T-helper 1 cell treated with Interleukin-12 subunit alpha and Interleukin-12 subunit beta and Interleukin-4 antibody, amounts not matched to agents 30 μg/mL and 1 μg/mL, for 36 hours (primary cell): ENCODE measurements around the gene CASZ1.

Source experiments
- H3K27ac Mint-ChIP-seq: one replicate; pipeline ENCODE4 v1.8.0; 2021; ENCODE audit warnings: mild to moderate bottlenecking, mixed read lengths
- H3K27me3 Mint-ChIP-seq: one replicate; pipeline ENCODE4 v1.8.0; 2021; ENCODE audit warnings: low read depth, mixed read lengths
- H3K36me3 Mint-ChIP-seq: one replicate; pipeline ENCODE4 v1.8.0; 2021; ENCODE audit warnings: low read depth, mixed read lengths
- H3K4me1 Mint-ChIP-seq: one replicate; pipeline ENCODE4 v1.8.0; 2021; ENCODE audit warnings: low read depth, mixed read lengths
- H3K4me3 Mint-ChIP-seq: one replicate; pipeline ENCODE4 v1.8.0; 2021; ENCODE audit warnings: mild to moderate bottlenecking, moderate library complexity, mixed read lengths
- H3K9me3 Mint-ChIP-seq: one replicate; pipeline ENCODE4 v1.8.0; 2021; ENCODE audit warnings: mixed read lengths

CASZ1 gene

GRCh38 chr1:10639775-10640578 lies 156.5 kb downstream of the CASZ1 start:
- no peaks in the 10 kb centered on the region for H3K9me3 Mint-ChIP-seq
- H3K27me3 Mint-ChIP-seq = peaks cover 9% of the 10 kb centered on the region
- no peaks in the 10 kb centered on the region for H3K4me1 Mint-ChIP-seq
- no peak overlapping the region for H3K27ac Mint-ChIP-seq
- no peak overlapping the region for H3K4me3 Mint-ChIP-seq
- H3K36me3 Mint-ChIP-seq = no peaks in the 10 kb centered on the region

- no peaks in the 10 kb centered on the region for H3K9me3 Mint-ChIP-seq
- no peak overlapping the region for H3K27ac Mint-ChIP-seq
- H3K27me3 Mint-ChIP-seq = peaks cover 9% of the 10 kb centered on the region
- no peaks in the 10 kb centered on the region for H3K4me1 Mint-ChIP-seq
- no peaks in the 10 kb centered on the region for H3K36me3 Mint-ChIP-seq
- no peak overlapping the region for H3K4me3 Mint-ChIP-seq
These were observed 157.3 kb downstream of the CASZ1 start for GRCh38 chr1:10639011-10639774.

- no peaks in the 10 kb centered on the region for H3K9me3 Mint-ChIP-seq
- no peaks in the 10 kb centered on the region for H3K36me3 Mint-ChIP-seq
- peaks cover 9% of the 10 kb centered on the region for H3K27me3 Mint-ChIP-seq
- H3K4me3 Mint-ChIP-seq = no peak overlapping the region
- H3K4me1 Mint-ChIP-seq = no peaks in the 10 kb centered on the region
- H3K27ac Mint-ChIP-seq = no peak overlapping the region
These were observed 157.9 kb downstream of the CASZ1 start for GRCh38 chr1:10638559-10639005.

- Mint-ChIP-seq H3K9me3 (no peaks in the 10 kb centered on the region), H3K4me3 (no peak overlapping the region), H3K36me3 (no peaks in the 10 kb centered on the region), H3K27ac (no peak overlapping the region), H3K27me3 (peaks cover 9% of the 10 kb centered on the region), H3K4me1 (no peaks in the 10 kb centered on the region)
These were observed 158.4 kb downstream of the CASZ1 start for GRCh38 chr1:10637834-10638558.

GRCh38 chr1:10637400-10637799 lies 159.0 kb downstream of the CASZ1 start:
- Mint-ChIP-seq H3K4me3 (no peak overlapping the region), H3K27ac (no peak overlapping the region), H3K27me3 (peaks cover 9% of the 10 kb centered on the region), H3K4me1 (no peaks in the 10 kb centered on the region), H3K36me3 (no peaks in the 10 kb centered on the region), H3K9me3 (no peaks in the 10 kb centered on the region)

- H3K4me3 Mint-ChIP-seq = no peak overlapping the region
- H3K36me3 Mint-ChIP-seq = no peaks in the 10 kb centered on the region
- H3K27ac Mint-ChIP-seq = no peak overlapping the region
- H3K27me3 Mint-ChIP-seq = peaks cover 9% of the 10 kb centered on the region
- H3K4me1 Mint-ChIP-seq = no peaks in the 10 kb centered on the region
- no peaks in the 10 kb centered on the region for H3K9me3 Mint-ChIP-seq
These were observed 160.5 kb downstream of the CASZ1 start for GRCh38 chr1:10635992-10636391.

- H3K4me3 Mint-ChIP-seq = no peak overlapping the region
- no peaks in the 10 kb centered on the region for H3K36me3 Mint-ChIP-seq
- H3K9me3 Mint-ChIP-seq = no peaks in the 10 kb centered on the region
- H3K27me3 Mint-ChIP-seq = peaks cover 9% of the 10 kb centered on the region
- no peaks in the 10 kb centered on the region for H3K4me1 Mint-ChIP-seq
- no peak overlapping the region for H3K27ac Mint-ChIP-seq
These were observed 161.2 kb downstream of the CASZ1 start for GRCh38 chr1:10635085-10635896.

GRCh38 chr1:10634428-10635084 lies 161.9 kb downstream of the CASZ1 start:
- Mint-ChIP-seq H3K9me3 (no peaks in the 10 kb centered on the region), H3K4me1 (no peaks in the 10 kb centered on the region), H3K27me3 (peaks cover 9% of the 10 kb centered on the region), H3K4me3 (no peak overlapping the region), H3K27ac (no peak overlapping the region), H3K36me3 (no peaks in the 10 kb centered on the region)

GRCh38 chr1:10634075-10634427 lies 162.4 kb downstream of the CASZ1 start:
- H3K9me3 Mint-ChIP-seq = no peaks in the 10 kb centered on the region
- H3K4me3 Mint-ChIP-seq = no peak overlapping the region
- H3K27me3 Mint-ChIP-seq = peaks cover 9% of the 10 kb centered on the region
- H3K4me1 Mint-ChIP-seq = no peaks in the 10 kb centered on the region
- no peak overlapping the region for H3K27ac Mint-ChIP-seq
- H3K36me3 Mint-ChIP-seq = no peaks in the 10 kb centered on the region

- Mint-ChIP-seq H3K27me3 (peaks cover 9% of the 10 kb centered on the region), H3K9me3 (no peaks in the 10 kb centered on the region), H3K27ac (no peak overlapping the region), H3K4me3 (no peak overlapping the region), H3K36me3 (no peaks in the 10 kb centered on the region), H3K4me1 (no peaks in the 10 kb centered on the region)
These were observed 163.0 kb downstream of the CASZ1 start for GRCh38 chr1:10633416-10633815.

GRCh38 chr1:10632691-10633090 lies 163.8 kb downstream of the CASZ1 start:
- H3K9me3 Mint-ChIP-seq = no peaks in the 10 kb centered on the region
- H3K4me1 Mint-ChIP-seq = no peaks in the 10 kb centered on the region
- peaks cover 6% of the 10 kb centered on the region for H3K27me3 Mint-ChIP-seq
- no peaks in the 10 kb centered on the region for H3K36me3 Mint-ChIP-seq
- H3K27ac Mint-ChIP-seq = no peak overlapping the region
- H3K4me3 Mint-ChIP-seq = no peak overlapping the region

GRCh38 chr1:10631811-10632593 lies 164.4 kb downstream of the CASZ1 start:
- Mint-ChIP-seq H3K4me3 (no peak overlapping the region), H3K36me3 (no peaks in the 10 kb centered on the region), H3K9me3 (no peaks in the 10 kb centered on the region), H3K4me1 (no peaks in the 10 kb centered on the region), H3K27me3 (peaks cover 1% of the 10 kb centered on the region), H3K27ac (no peak overlapping the region)

- Mint-ChIP-seq H3K36me3 (no peaks in the 10 kb centered on the region), H3K4me1 (no peaks in the 10 kb centered on the region), H3K4me3 (no peak overlapping the region), H3K9me3 (no peaks in the 10 kb centered on the region), H3K27me3 (no peaks in the 10 kb centered on the region), H3K27ac (no peak overlapping the region)
These were observed 165.2 kb downstream of the CASZ1 start for GRCh38 chr1:10631121-10631810.
